ENCODE results near the gene ATP5ME. TPM values are rescaled to one million over a fixed set of nuclear protein-coding genes. Genes with fewer than 3 reads are reported as not detected.

The ATP5ME gene
- 302 TPM for polyA plus RNA-seq (2013, experiment 1 of 2)
- polyA plus RNA-seq (2013, experiment 2 of 2) = 291 TPM

- Histone ChIP-seq H3K4me3 (ENCODE audit: extremely low read depth, insufficient read depth, low read length, poor library complexity, severe bottlenecking) (peak within 1 kb of the TSS; percentile 90), H3K27ac (ENCODE audit: low read depth, low read length, severe bottlenecking) (peak within 1 kb of the TSS; percentile 57), H3K4me1 (ENCODE audit: control insufficient read depth, insufficient read depth, low read length, poor library complexity, severe bottlenecking) (peaks cover 10% of the 10 kb centered on the region), H3K36me3 (ENCODE audit: control insufficient read depth, insufficient read depth, low read length) (peaks cover 18% of the 10 kb centered on the region), H3K9me3 (ENCODE audit: control insufficient read depth, low read length) (no peaks in the 10 kb centered on the region)
- 1 to 2% methylated on average over 73 to 84 of the region's 84 CpGs for WGBS, 2 experiments (ENCODE audit: insufficient coverage in 2 of 2)
Observed at GRCh38 chr4:674172-675035, at the start of gene ATP5ME, which contains the start of gene MYL5. ATP5ME (minus strand) TSS chr4:674276; CDS start chr4:674247, 29 bp downstream. MYL5 (plus strand) TSS chr4:674542; CDS start chr4:678027, 3,485 bp downstream.

GRCh38 chr4:722851-723360 lies 48.8 kb upstream of the ATP5ME start:
- no peak overlapping the region for H3K27ac ChIP-seq (ENCODE audit: low read depth, low read length, severe bottlenecking)
- peaks cover 4% of the 10 kb centered on the region for H3K4me1 ChIP-seq (ENCODE audit: control insufficient read depth, insufficient read depth, low read length, poor library complexity, severe bottlenecking)
- peaks cover 61% of the 10 kb centered on the region for H3K36me3 ChIP-seq (ENCODE audit: control insufficient read depth, insufficient read depth, low read length)
- no peaks in the 10 kb centered on the region for H3K9me3 ChIP-seq (ENCODE audit: control insufficient read depth, low read length)
- WGBS, 2 experiments (ENCODE audit: insufficient coverage in 2 of 2) = 97 to 98% methylated on average over 53 to 61 of the region's 61 CpGs
- H3K4me3 ChIP-seq (ENCODE audit: extremely low read depth, insufficient read depth, low read length, poor library complexity, severe bottlenecking) = no peak overlapping the region

GRCh38 chr4:722169-722725 lies 48.2 kb upstream of the ATP5ME start:
- H3K4me3 ChIP-seq (ENCODE audit: extremely low read depth, insufficient read depth, low read length, poor library complexity, severe bottlenecking) = no peak overlapping the region
- WGBS, 2 experiments (ENCODE audit: insufficient coverage in 2 of 2) = 98 to 99% methylated on average over 37 to 47 of the region's 47 CpGs
- H3K36me3 ChIP-seq (ENCODE audit: control insufficient read depth, insufficient read depth, low read length) = peaks cover 55% of the 10 kb centered on the region
- no peak overlapping the region for H3K27ac ChIP-seq (ENCODE audit: low read depth, low read length, severe bottlenecking)
- no peaks in the 10 kb centered on the region for H3K9me3 ChIP-seq (ENCODE audit: control insufficient read depth, low read length)
- H3K4me1 ChIP-seq (ENCODE audit: control insufficient read depth, insufficient read depth, low read length, poor library complexity, severe bottlenecking) = peaks cover 4% of the 10 kb centered on the region

- Histone ChIP-seq H3K36me3 (ENCODE audit: control insufficient read depth, insufficient read depth, low read length) (peaks cover 49% of the 10 kb centered on the region), H3K4me3 (ENCODE audit: extremely low read depth, insufficient read depth, low read length, poor library complexity, severe bottlenecking) (no peak overlapping the region), H3K9me3 (ENCODE audit: control insufficient read depth, low read length) (no peaks in the 10 kb centered on the region), H3K27ac (ENCODE audit: low read depth, low read length, severe bottlenecking) (no peak overlapping the region), H3K4me1 (ENCODE audit: control insufficient read depth, insufficient read depth, low read length, poor library complexity, severe bottlenecking) (peaks cover 4% of the 10 kb centered on the region)
- 97% methylated on average over 26 to 31 of the region's 31 CpGs for WGBS, 2 experiments (ENCODE audit: insufficient coverage in 2 of 2)
Observed at GRCh38 chr4:721261-722168, 47.4 kb upstream of the ATP5ME start.

- WGBS, 2 experiments (ENCODE audit: insufficient coverage in 2 of 2) = 92 to 97% methylated on average over 30 to 58 of the region's 59 CpGs
- peaks cover 49% of the 10 kb centered on the region for H3K36me3 ChIP-seq (ENCODE audit: control insufficient read depth, insufficient read depth, low read length)
- H3K27ac ChIP-seq (ENCODE audit: low read depth, low read length, severe bottlenecking) = no peak overlapping the region
- no peaks in the 10 kb centered on the region for H3K4me1 ChIP-seq (ENCODE audit: control insufficient read depth, insufficient read depth, low read length, poor library complexity, severe bottlenecking)
- H3K4me3 ChIP-seq (ENCODE audit: extremely low read depth, insufficient read depth, low read length, poor library complexity, severe bottlenecking) = no peak overlapping the region
- no peaks in the 10 kb centered on the region for H3K9me3 ChIP-seq (ENCODE audit: control insufficient read depth, low read length)
Observed at GRCh38 chr4:720111-720860, 46.2 kb upstream of the ATP5ME start.

GRCh38 chr4:718460-718859 lies 44.4 kb upstream of the ATP5ME start:
- 95 to 98% methylated on average over 7 of the region's 8 CpGs for WGBS, 2 experiments (ENCODE audit: insufficient coverage in 2 of 2)
- no peaks in the 10 kb centered on the region for H3K9me3 ChIP-seq (ENCODE audit: control insufficient read depth, low read length)
- no peak overlapping the region for H3K4me3 ChIP-seq (ENCODE audit: extremely low read depth, insufficient read depth, low read length, poor library complexity, severe bottlenecking)
- H3K4me1 ChIP-seq (ENCODE audit: control insufficient read depth, insufficient read depth, low read length, poor library complexity, severe bottlenecking) = no peaks in the 10 kb centered on the region
- H3K36me3 ChIP-seq (ENCODE audit: control insufficient read depth, insufficient read depth, low read length) = peaks cover 52% of the 10 kb centered on the region
- H3K27ac ChIP-seq (ENCODE audit: low read depth, low read length, severe bottlenecking) = no peak overlapping the region

GRCh38 chr4:717601-718320 lies 43.7 kb upstream of the ATP5ME start:
- H3K4me3 ChIP-seq (ENCODE audit: extremely low read depth, insufficient read depth, low read length, poor library complexity, severe bottlenecking) = no peak overlapping the region
- no peaks in the 10 kb centered on the region for H3K9me3 ChIP-seq (ENCODE audit: control insufficient read depth, low read length)
- WGBS, 2 experiments (ENCODE audit: insufficient coverage in 2 of 2) = 91 to 96% methylated on average over 27 to 28 of the region's 34 CpGs
- no peak overlapping the region for H3K27ac ChIP-seq (ENCODE audit: low read depth, low read length, severe bottlenecking)
- H3K4me1 ChIP-seq (ENCODE audit: control insufficient read depth, insufficient read depth, low read length, poor library complexity, severe bottlenecking) = no peaks in the 10 kb centered on the region
- peaks cover 52% of the 10 kb centered on the region for H3K36me3 ChIP-seq (ENCODE audit: control insufficient read depth, insufficient read depth, low read length)

GRCh38 chr4:714087-714486 lies 40.0 kb upstream of the ATP5ME start:
- WGBS, 2 experiments (ENCODE audit: insufficient coverage in 2 of 2) = 93 to 96% methylated on average over 18 of the region's 18 CpGs
- H3K4me1 ChIP-seq (ENCODE audit: control insufficient read depth, insufficient read depth, low read length, poor library complexity, severe bottlenecking) = no peaks in the 10 kb centered on the region
- no peak overlapping the region for H3K27ac ChIP-seq (ENCODE audit: low read depth, low read length, severe bottlenecking)
- peaks cover 60% of the 10 kb centered on the region for H3K36me3 ChIP-seq (ENCODE audit: control insufficient read depth, insufficient read depth, low read length)
- no peaks in the 10 kb centered on the region for H3K9me3 ChIP-seq (ENCODE audit: control insufficient read depth, low read length)
- H3K4me3 ChIP-seq (ENCODE audit: extremely low read depth, insufficient read depth, low read length, poor library complexity, severe bottlenecking) = no peak overlapping the region

GRCh38 chr4:712916-713632 lies 39.0 kb upstream of the ATP5ME start:
- 86 to 92% methylated on average over 4 to 5 of the region's 9 CpGs for WGBS, 2 experiments (ENCODE audit: insufficient coverage in 2 of 2)
- H3K9me3 ChIP-seq (ENCODE audit: control insufficient read depth, low read length) = no peaks in the 10 kb centered on the region
- H3K36me3 ChIP-seq (ENCODE audit: control insufficient read depth, insufficient read depth, low read length) = peaks cover 65% of the 10 kb centered on the region
- H3K27ac ChIP-seq (ENCODE audit: low read depth, low read length, severe bottlenecking) = no peak overlapping the region
- H3K4me1 ChIP-seq (ENCODE audit: control insufficient read depth, insufficient read depth, low read length, poor library complexity, severe bottlenecking) = no peaks in the 10 kb centered on the region
- no peak overlapping the region for H3K4me3 ChIP-seq (ENCODE audit: extremely low read depth, insufficient read depth, low read length, poor library complexity, severe bottlenecking)

Measured in mesodermal cell (in vitro differentiated cells).